GM23338 (cell line): Measurements from ENCODE around the gene FYB2. TPM values are rescaled to one million over a fixed set of nuclear protein-coding genes. Genes with fewer than 3 reads are reported as not detected.

Experiments
- ATAC-seq: fragments of 200-7000 bp; cut with Tn5 transposase; 3 replicates; pipeline ENCODE4 v1.9.1; 2020
- DNase-seq: peaks from one replicate; pipeline ENCODE4 v3.0.0-alpha.2; 2015; ENCODE audit warnings: low spot score
- H2AFZ ChIP-seq: fragments of 200-600 bp; sonication (generic); 2 replicates; pipeline ENCODE4 v1.8.0; 2016; ENCODE audit warnings: antibody characterized with exemption, mild to moderate bottlenecking, moderate library complexity
- H3F3A ChIP-seq: fragments of 200-600 bp; sonication (generic); replicated peaks from 2 replicates; pipeline ENCODE4 v1.8.0; 2017; ENCODE audit warnings: antibody characterized with exemption, mixed run types, low read depth
- H3K27ac ChIP-seq: fragments of 200-600 bp; sonication (generic); 2 replicates; pipeline ENCODE4 v1.6.1; 2016; ENCODE audit warnings: low read depth
- H3K27me3 ChIP-seq: fragments of 200-600 bp; sonication (generic); 2 replicates; pipeline ENCODE4 v1.8.0; 2016; ENCODE audit warnings: mild to moderate bottlenecking, mixed run types, moderate library complexity; ENCODE audit not compliant: insufficient read depth
- H3K36me3 ChIP-seq: fragments of 200-600 bp; sonication (generic); 2 replicates; pipeline ENCODE4 v1.8.0; 2016; ENCODE audit warnings: mild to moderate bottlenecking; ENCODE audit not compliant: insufficient read depth
- H3K4me1 ChIP-seq: fragments of 200-600 bp; sonication (generic); 2 replicates; pipeline ENCODE4 v1.8.0; 2016; ENCODE audit warnings: mild to moderate bottlenecking, moderate library complexity; ENCODE audit not compliant: insufficient read depth
- H3K4me2 ChIP-seq: fragments of 200-600 bp; sonication (generic); 2 replicates; pipeline ENCODE4 v1.7.1; 2017; ENCODE audit warnings: mixed run types
- H3K4me3 ChIP-seq: fragments of 200-600 bp; sonication (generic); 2 replicates; pipeline ENCODE4 v1.6.1; 2016; ENCODE audit warnings: mixed run types
- H3K79me2 ChIP-seq: fragments of 200-600 bp; sonication (generic); replicated peaks from 2 replicates; pipeline ENCODE4 v1.8.0; 2017; ENCODE audit warnings: mild to moderate bottlenecking; ENCODE audit not compliant: insufficient read depth
- H3K9me2 ChIP-seq: fragments of 200-600 bp; sonication (generic); 2 replicates; pipeline ENCODE4 v1.8.0; 2017; ENCODE audit not compliant: insufficient read depth
- H4K20me1 ChIP-seq: fragments of 200-600 bp; sonication (generic); replicated peaks from 2 replicates; pipeline ENCODE4 v1.8.0; 2017; ENCODE audit warnings: mild to moderate bottlenecking; ENCODE audit not compliant: insufficient read depth
- H3K27ac Mint-ChIP-seq: 2 replicates; pipeline ENCODE4 v1.8.0; 2020; ENCODE audit warnings: inconsistent platforms, mild to moderate bottlenecking, moderate library complexity, mixed read lengths
- H3K27me3 Mint-ChIP-seq: 3 replicates; pipeline ENCODE4 v1.8.0; 2022; ENCODE audit warnings: low read depth, mild to moderate bottlenecking, moderate library complexity, mixed read lengths, inconsistent platforms; ENCODE audit not compliant: insufficient read depth, poor library complexity
- H3K36me3 Mint-ChIP-seq: 3 replicates; pipeline ENCODE4 v1.8.0; 2021; ENCODE audit warnings: low read depth, mild to moderate bottlenecking, inconsistent platforms, moderate library complexity, mixed read lengths
- H3K4me1 Mint-ChIP-seq: 3 replicates; pipeline ENCODE4 v1.8.0; 2020; ENCODE audit warnings: mild to moderate bottlenecking, inconsistent platforms, mixed read lengths
- H3K4me3 Mint-ChIP-seq: 3 replicates; pipeline ENCODE4 v1.8.0; 2021; ENCODE audit warnings: moderate library complexity, mild to moderate bottlenecking, inconsistent platforms, mixed read lengths
- H3K9me3 Mint-ChIP-seq: 3 replicates; pipeline ENCODE4 v1.8.0; 2020; ENCODE audit warnings: moderate library complexity, mild to moderate bottlenecking, inconsistent platforms, mixed read lengths
- CREB1 ChIP-seq: fragments of 250-450 bp; sonication (Bioruptor Pico); IDR thresholded peaks from 2 replicates; pipeline ENCODE4 v1.5.0; 2020; ENCODE audit warnings: low read depth, mild to moderate bottlenecking, moderate library complexity
- EZH2 ChIP-seq: fragments of 200-600 bp; sonication (generic); IDR thresholded peaks from one replicate; pipeline ENCODE4 v1.8.0; 2017; ENCODE audit warnings: antibody characterized with exemption, mild to moderate bottlenecking, low read depth; ENCODE audit not compliant: unreplicated experiment
- EZH2phosphoT487 ChIP-seq: fragments of 200-600 bp; sonication (generic); IDR thresholded peaks from one replicate; pipeline ENCODE4 v1.8.1; 2018; ENCODE audit warnings: antibody characterized with exemption; ENCODE audit not compliant: unreplicated experiment
- JUNB ChIP-seq: IDR thresholded peaks from one replicate; pipeline ENCODE4 v1.6.1; 2016; ENCODE audit warnings: antibody characterized with exemption; ENCODE audit not compliant: unreplicated experiment
- POLR2AphosphoS5 ChIP-seq: IDR thresholded peaks from 2 replicates; pipeline ENCODE4 v1.6.1; 2016; ENCODE audit warnings: antibody characterized with exemption, low read depth
- STAT1 ChIP-seq: IDR thresholded peaks from one replicate; pipeline ENCODE4 v1.6.1; 2016; ENCODE audit warnings: antibody characterized with exemption; ENCODE audit not compliant: unreplicated experiment
- ZNF114 ChIP-seq: fragments of 250-450 bp; sonication (Bioruptor Pico); IDR thresholded peaks from 2 replicates; pipeline ENCODE4 v1.5.0; 2020; ENCODE audit warnings: mild to moderate bottlenecking, moderate library complexity
- ZNF331 ChIP-seq: fragments of 250-450 bp; sonication (Bioruptor Pico); IDR thresholded peaks from 2 replicates; pipeline ENCODE4 v1.5.0; 2020; ENCODE audit warnings: low read depth, mild to moderate bottlenecking, moderate library complexity
- polyA plus RNA-seq: library from polyadenylated mRNA; unstranded; fragments of >200 nt; fragmentation: Nextera tagmentation; extraction: Ambion mirVana; gene quantifications from 2 replicates; pipeline ENCODE4 v1.2.1, GENCODE V29; 2016
- total RNA-seq: library from RNA; depleted of rRNA; stranded (reverse); fragments of >200 nt; shearing (Covaris generic); gene quantifications from 2 replicates; pipeline ENCODE4 v1.2.3, GENCODE V29; 2014
- TF ChIP-seq, protein P1 (sequence below), 2 experiments: fragments of 200-600 bp in 1 of 2; sonication (generic) in 1 of 2; conservative IDR thresholded peaks; 2 replicates each; pipeline versions ENCODE4 v1.5.1 to v1.6.1; 2016 to 2017; ENCODE audit warnings: antibody characterized with exemption in 2 of 2, low read depth in 2 of 2, mild to moderate bottlenecking in 2 of 2, moderate library complexity in 1 of 2
- TF ChIP-seq, protein P2 (sequence below): IDR thresholded peaks from one replicate; pipeline ENCODE4 v1.6.1; 2018; ENCODE audit warnings: antibody characterized with exemption; ENCODE audit not compliant: unreplicated experiment

FYB2 gene
- total and polyA plus RNA-seq, 2 experiments from 2014 or later = 0.39 TPM; not detected in 1

DNA sequence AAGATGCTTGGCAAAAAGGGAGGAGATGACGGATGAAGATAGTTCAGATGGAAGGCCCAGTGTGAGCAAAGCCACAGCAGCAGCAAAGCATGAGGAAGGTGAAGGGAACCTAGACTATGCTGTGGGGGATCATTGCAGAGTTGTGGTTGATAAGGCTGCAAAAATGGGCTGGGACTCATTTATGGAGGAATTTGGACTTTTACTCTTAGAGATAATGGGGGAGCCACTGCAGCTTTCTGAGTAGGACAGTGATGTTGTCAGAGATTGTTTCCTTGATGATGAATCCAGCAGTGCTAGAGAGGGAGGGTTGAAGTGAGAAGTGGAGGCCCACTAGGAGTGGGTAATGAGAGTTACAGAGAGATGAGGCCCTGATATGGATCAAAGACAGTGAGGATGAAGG, 33.3 kb upstream of the FYB2 start:
- H4K20me1 ChIP-seq = no peaks in the 10 kb centered on the region
- DNase-seq (no peak), ATAC-seq (no peak)
- H3K27ac ChIP-seq = no peak overlapping the region
- no peaks in the 10 kb centered on the region for H3F3A ChIP-seq
- H3K4me3 Mint-ChIP-seq = no peak overlapping the region
- H3K79me2 ChIP-seq = no peaks in the 10 kb centered on the region
- no peaks in the 10 kb centered on the region; the same call in 2 of the 3 replicates for H3K36me3 Mint-ChIP-seq
- H3K4me1 ChIP-seq = peaks cover 17% of the 10 kb centered on the region
- H3K9me3 Mint-ChIP-seq = no peaks in the 10 kb centered on the region
- peaks cover 11% of the 10 kb centered on the region for H3K9me2 ChIP-seq
- TF ChIP-seq ZNF331 (CRISPR knock-in tag) (no peak), JUNB (no peak), EZH2 (no peak), CREB1 (no peak), STAT1 (no peak), ZNF114 (no peak), POLR2AphosphoS5 (no peak), EZH2phosphoT487 (no peak)
- TF ChIP-seq, protein P1, sequence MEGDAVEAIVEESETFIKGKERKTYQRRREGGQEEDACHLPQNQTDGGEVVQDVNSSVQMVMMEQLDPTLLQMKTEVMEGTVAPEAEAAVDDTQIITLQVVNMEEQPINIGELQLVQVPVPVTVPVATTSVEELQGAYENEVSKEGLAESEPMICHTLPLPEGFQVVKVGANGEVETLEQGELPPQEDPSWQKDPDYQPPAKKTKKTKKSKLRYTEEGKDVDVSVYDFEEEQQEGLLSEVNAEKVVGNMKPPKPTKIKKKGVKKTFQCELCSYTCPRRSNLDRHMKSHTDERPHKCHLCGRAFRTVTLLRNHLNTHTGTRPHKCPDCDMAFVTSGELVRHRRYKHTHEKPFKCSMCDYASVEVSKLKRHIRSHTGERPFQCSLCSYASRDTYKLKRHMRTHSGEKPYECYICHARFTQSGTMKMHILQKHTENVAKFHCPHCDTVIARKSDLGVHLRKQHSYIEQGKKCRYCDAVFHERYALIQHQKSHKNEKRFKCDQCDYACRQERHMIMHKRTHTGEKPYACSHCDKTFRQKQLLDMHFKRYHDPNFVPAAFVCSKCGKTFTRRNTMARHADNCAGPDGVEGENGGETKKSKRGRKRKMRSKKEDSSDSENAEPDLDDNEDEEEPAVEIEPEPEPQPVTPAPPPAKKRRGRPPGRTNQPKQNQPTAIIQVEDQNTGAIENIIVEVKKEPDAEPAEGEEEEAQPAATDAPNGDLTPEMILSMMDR (conservative IDR thresholded peaks at IDR 0.05; ENCODE audit: low read depth in 2 of 2) = no peak
- TF ChIP-seq, protein P2, sequence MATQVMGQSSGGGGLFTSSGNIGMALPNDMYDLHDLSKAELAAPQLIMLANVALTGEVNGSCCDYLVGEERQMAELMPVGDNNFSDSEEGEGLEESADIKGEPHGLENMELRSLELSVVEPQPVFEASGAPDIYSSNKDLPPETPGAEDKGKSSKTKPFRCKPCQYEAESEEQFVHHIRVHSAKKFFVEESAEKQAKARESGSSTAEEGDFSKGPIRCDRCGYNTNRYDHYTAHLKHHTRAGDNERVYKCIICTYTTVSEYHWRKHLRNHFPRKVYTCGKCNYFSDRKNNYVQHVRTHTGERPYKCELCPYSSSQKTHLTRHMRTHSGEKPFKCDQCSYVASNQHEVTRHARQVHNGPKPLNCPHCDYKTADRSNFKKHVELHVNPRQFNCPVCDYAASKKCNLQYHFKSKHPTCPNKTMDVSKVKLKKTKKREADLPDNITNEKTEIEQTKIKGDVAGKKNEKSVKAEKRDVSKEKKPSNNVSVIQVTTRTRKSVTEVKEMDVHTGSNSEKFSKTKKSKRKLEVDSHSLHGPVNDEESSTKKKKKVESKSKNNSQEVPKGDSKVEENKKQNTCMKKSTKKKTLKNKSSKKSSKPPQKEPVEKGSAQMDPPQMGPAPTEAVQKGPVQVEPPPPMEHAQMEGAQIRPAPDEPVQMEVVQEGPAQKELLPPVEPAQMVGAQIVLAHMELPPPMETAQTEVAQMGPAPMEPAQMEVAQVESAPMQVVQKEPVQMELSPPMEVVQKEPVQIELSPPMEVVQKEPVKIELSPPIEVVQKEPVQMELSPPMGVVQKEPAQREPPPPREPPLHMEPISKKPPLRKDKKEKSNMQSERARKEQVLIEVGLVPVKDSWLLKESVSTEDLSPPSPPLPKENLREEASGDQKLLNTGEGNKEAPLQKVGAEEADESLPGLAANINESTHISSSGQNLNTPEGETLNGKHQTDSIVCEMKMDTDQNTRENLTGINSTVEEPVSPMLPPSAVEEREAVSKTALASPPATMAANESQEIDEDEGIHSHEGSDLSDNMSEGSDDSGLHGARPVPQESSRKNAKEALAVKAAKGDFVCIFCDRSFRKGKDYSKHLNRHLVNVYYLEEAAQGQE = no peak
- H3K27me3 Mint-ChIP-seq = no peaks in the 10 kb centered on the region
- no peaks in the 10 kb centered on the region for H3K36me3 ChIP-seq
- H3K4me1 Mint-ChIP-seq = peaks cover 11% of the 10 kb centered on the region
- H2AFZ ChIP-seq = no peak overlapping the region
- H3K4me2 ChIP-seq = no peak overlapping the region
- no peak overlapping the region for H3K27ac Mint-ChIP-seq
- no peaks in the 10 kb centered on the region for H3K27me3 ChIP-seq
- H3K4me3 ChIP-seq = no peak overlapping the region

DNA sequence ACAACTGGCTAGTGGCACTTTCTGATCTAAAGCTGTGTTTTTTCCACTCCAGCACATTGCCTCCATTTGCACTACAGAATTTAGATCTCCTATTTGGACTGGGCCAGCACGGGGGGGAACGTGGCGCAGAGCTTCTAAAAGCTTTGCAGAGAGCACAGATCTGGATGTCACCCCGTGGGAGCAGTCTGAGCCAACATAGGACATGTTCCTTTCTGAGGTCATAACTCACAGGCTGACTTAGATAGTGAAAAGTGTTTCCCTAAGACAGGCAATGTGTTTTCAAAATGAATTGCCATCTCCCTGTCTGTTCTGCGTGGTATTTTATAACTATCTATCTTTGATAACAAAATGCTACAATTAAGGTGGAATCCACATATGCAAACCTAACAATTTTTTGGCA, 31.7 kb upstream of the FYB2 start:
- no peaks in the 10 kb centered on the region for H4K20me1 ChIP-seq
- no peaks in the 10 kb centered on the region for H3K27me3 Mint-ChIP-seq
- no peak overlapping the region for H3K4me3 ChIP-seq
- H3K4me1 Mint-ChIP-seq = peaks cover 12% of the 10 kb centered on the region
- H3K27ac Mint-ChIP-seq = no peak overlapping the region
- peaks cover 15% of the 10 kb centered on the region for H3K9me2 ChIP-seq
- no peaks in the 10 kb centered on the region for H3K79me2 ChIP-seq
- H3K4me3 Mint-ChIP-seq = no peak overlapping the region
- H3K4me1 ChIP-seq = peaks cover 17% of the 10 kb centered on the region
- no peak overlapping the region for H3K4me2 ChIP-seq
- DNase-seq (no peak), ATAC-seq (no peak)
- no peaks in the 10 kb centered on the region for H3K9me3 Mint-ChIP-seq
- no peaks in the 10 kb centered on the region for H3K36me3 ChIP-seq
- H3K27ac ChIP-seq = no peak overlapping the region
- no peaks in the 10 kb centered on the region for H3F3A ChIP-seq
- no peaks in the 10 kb centered on the region; the same call in 2 of the 3 replicates for H3K36me3 Mint-ChIP-seq
- no peak overlapping the region for H2AFZ ChIP-seq
- no peaks in the 10 kb centered on the region for H3K27me3 ChIP-seq
- TF ChIP-seq, protein P2 = no peak
